K562 (cell line): ENCODE data around the gene SEC61A1. TPM values are rescaled to one million over a fixed set of nuclear protein-coding genes. Genes with fewer than 3 reads are reported as not detected.
A peak's percentile ranks its signal among the peaks of the same experiment; 100 is the strongest.

ENCODE experiments used
- HNRNPH1 ChIP-seq: fragments of 200-400 bp; formaldehyde crosslinking; optimal IDR thresholded peaks from 2 replicates; pipeline ENCODE3; 2017; ENCODE audit warnings: low read depth, mild to moderate bottlenecking, low read length, moderate library complexity
- MBD2 ChIP-seq: sonication (generic); IDR thresholded peaks from 2 replicates; pipeline ENCODE4 v1.6.1; 2016; ENCODE audit warnings: low read depth, borderline replicate concordance
- MGA ChIP-seq: fragments of 450-650 bp; IDR thresholded peaks from 2 replicates; pipeline ENCODE4 v1.6.1; 2016; ENCODE audit warnings: mild to moderate bottlenecking, moderate library complexity
- NCOR1 ChIP-seq: fragments of 450-650 bp; IDR thresholded peaks from 2 replicates; pipeline ENCODE4 v1.6.1; 2016; ENCODE audit warnings: mild to moderate bottlenecking, moderate library complexity
- POLR2A ChIP-seq: fragments of 450-650 bp; conservative IDR thresholded peaks from 2 replicates; pipeline ENCODE4 v1.6.1; 2016
- PTRF ChIP-seq: fragments of 450-650 bp; IDR thresholded peaks from 2 replicates; pipeline ENCODE4 v1.6.1; 2016; ENCODE audit warnings: mild to moderate bottlenecking, missing genetic modification characterization, missing compliant biosample characterization
- RREB1 ChIP-seq: fragments of 250-450 bp; sonication (Bioruptor Pico); IDR thresholded peaks from 2 replicates; pipeline ENCODE4 v1.4.0; 2020
- SMARCA4 ChIP-seq: fragments of 450-650 bp; IDR thresholded peaks from 2 replicates; pipeline ENCODE4 v1.6.1; 2016
- SMARCB1 ChIP-seq: IDR thresholded peaks from 2 replicates; pipeline ENCODE4 v1.6.1; 2011; ENCODE audit warnings: improper control_type of control experiment, low read depth; ENCODE audit not compliant: insufficient read length
- TARDBP ChIP-seq: fragments of 450-650 bp; IDR thresholded peaks from 2 replicates; pipeline ENCODE4 v1.6.1; 2016
- ZSCAN32 ChIP-seq: fragments of 450-650 bp; formaldehyde crosslinking; IDR thresholded peaks from 2 replicates; pipeline ENCODE4 v1.4.0; 2020; ENCODE audit warnings: mild to moderate bottlenecking, moderate library complexity
- polyA plus RNA-seq, 8 experiments: library from polyadenylated mRNA; depleted of rRNA in 4 of 8; stranded (reverse) in 5 of 8; unstranded in 3 of 8; fragments of >200 nt; fragmentation: Nextera tagmentation in 2 of 8; fragmentation: Illumina TruSeq in 1 of 8; extraction: Ambion mirVana in 2 of 8; extraction: Trizol in 1 of 8; gene quantifications; 2 replicates each; pipeline versions ENCODE4 v1.2.1 to v1.2.3, GENCODE V29; 2011 to 2014; ENCODE audit warnings: inconsistent platforms in 1 of 8, missing spikeins in 1 of 8
- total RNA-seq, 7 experiments: library from RNA; depleted of rRNA in 6 of 7; stranded (reverse); fragments of >200 nt in 6 of 7; fragmentation: Illumina TruSeq in 2 of 7; extraction: Trizol in 2 of 7; gene quantifications; 2 replicates each; pipeline versions ENCODE4 v1.2.1 to v1.2.3, GENCODE V29; 2011 to 2021; ENCODE audit warnings: low replicate concordance in 1 of 7

Gene SEC61A1
- total and polyA plus RNA-seq, 9 of the 15 experiments (the other 6 are each of a cell fraction or from before 2014, with no cell fraction given) = 1.9 to 140 (median 79.1) TPM

GRCh38 chr3:128051837-128052594 is at the start of gene SEC61A1 (continued):
- TF ChIP-seq MGA = peak; percentile 81
- TF ChIP-seq MBD2 = peak; percentile 61; the same call in 1 of the 2 replicates
- TF ChIP-seq NCOR1 = no peak
- TF ChIP-seq ZSCAN32 (CRISPR knock-in tag) = no peak
- TF ChIP-seq POLR2A = peak; percentile 82
- 0 out of 2 replicates have a peak, but pooled peaks have one; percentile 21 for TF ChIP-seq SMARCA4
- no peak for TF ChIP-seq HNRNPH1
- TF ChIP-seq RREB1 (CRISPR knock-in tag) = no peak
- TF ChIP-seq SMARCB1 = no peak
- peak; percentile 29; the same call in 1 of the 2 replicates for TF ChIP-seq TARDBP
- TF ChIP-seq PTRF = no peak
